GM19035 (cell line): ENCODE results near the gene MMP24.
"Not testable (repeated sequence)": the region's sequence is repeated elsewhere in the genome, so short reads cannot be mapped to it uniquely, and the experiment has no call there.

Source experiments
- ATAC-seq: cut with Tn5 transposase; IDR thresholded peaks from one replicate; pipeline ENCODE4 v1.9.1; 2021; ENCODE audit not compliant: unreplicated experiment

MMP24 gene

GRCh38 chr20:35215066-35215956, 11.2 kb upstream of the MMP24 start:
- no peak for ATAC-seq

GRCh38 chr20:35216541-35216940, 9.9 kb upstream of the MMP24 start:
- ATAC-seq, result no peak

GRCh38 chr20:35223941-35224340, 2.5 kb upstream of the MMP24 start:
- ATAC-seq, result no peak

GRCh38 chr20:35224536-35224935, 2.0 kb upstream of the MMP24 start:
- no peak for ATAC-seq

- ATAC-seq, result no peak
These were observed 968 bp upstream of the MMP24 start for GRCh38 chr20:35225319-35226125.

GRCh38 chr20:35226884-35227681, 593 bp downstream of the MMP24 start:
- no peak for ATAC-seq

GRCh38 chr20:35232575-35232974, 6.1 kb downstream of the MMP24 start:
- no peak for ATAC-seq

GRCh38 chr20:35235881-35236280, 9.4 kb downstream of the MMP24 start:
- no peak for ATAC-seq

GRCh38 chr20:35237486-35237885, 11.0 kb downstream of the MMP24 start:
- no peak for ATAC-seq

GRCh38 chr20:35238170-35238569, 11.7 kb downstream of the MMP24 start:
- ATAC-seq, result no peak

- no peak for ATAC-seq
These were observed 12.2 kb downstream of the MMP24 start for GRCh38 chr20:35238735-35239134.

- no peak for ATAC-seq
These were observed 13.8 kb downstream of the MMP24 start for GRCh38 chr20:35240083-35240810.

- ATAC-seq, result no peak
These were observed 14.4 kb downstream of the MMP24 start for GRCh38 chr20:35240811-35241293.

- no peak for ATAC-seq
These were observed 16.8 kb downstream of the MMP24 start for GRCh38 chr20:35243317-35243716.

GRCh38 chr20:35243986-35244385, 17.5 kb downstream of the MMP24 start:
- ATAC-seq, result no peak

GRCh38 chr20:35246723-35247122, 20.2 kb downstream of the MMP24 start:
- no peak for ATAC-seq

- ATAC-seq, result no peak
These were observed 22.4 kb downstream of the MMP24 start for GRCh38 chr20:35248641-35249475.

- ATAC-seq, result no peak
These were observed 25.1 kb downstream of the MMP24 start for GRCh38 chr20:35251613-35251940.

GRCh38 chr20:35252037-35252461, 25.6 kb downstream of the MMP24 start:
- no peak for ATAC-seq

GRCh38 chr20:35252598-35252997, 26.1 kb downstream of the MMP24 start:
- not testable (repeated sequence) for ATAC-seq
